GM23248 (cell line): ENCODE measurements around the gene C11orf98. TPM values are rescaled to one million over a fixed set of nuclear protein-coding genes. Genes with fewer than 3 reads are reported as not detected.

Source experiments
- DNase-seq: peaks from one replicate; pipeline ENCODE4 v3.0.0-alpha.2; 2015
- H2AFZ ChIP-seq: fragments of 200-600 bp; sonication (generic); 2 replicates; pipeline ENCODE4 v1.6.1; 2016; ENCODE audit warnings: antibody characterized with exemption
- H3F3A ChIP-seq: fragments of 200-600 bp; sonication (generic); 2 replicates; pipeline ENCODE4 v1.6.1; 2016; ENCODE audit warnings: mild to moderate bottlenecking, antibody characterized with exemption, mixed run types; ENCODE audit not compliant: insufficient read depth
- H3K27ac ChIP-seq: fragments of 200-600 bp; sonication (generic); 2 replicates; pipeline ENCODE4 v1.5.1; 2016; ENCODE audit warnings: mild to moderate bottlenecking
- H3K27me3 ChIP-seq: fragments of 200-600 bp; sonication (generic); replicated peaks from 2 replicates; pipeline ENCODE4 v1.6.1; 2016; ENCODE audit warnings: mild to moderate bottlenecking; ENCODE audit not compliant: insufficient read depth
- H3K36me3 ChIP-seq: fragments of 200-600 bp; sonication (generic); 2 replicates; pipeline ENCODE4 v1.6.1; 2016; ENCODE audit warnings: low read depth, mild to moderate bottlenecking
- H3K4me1 ChIP-seq: fragments of 200-600 bp; sonication (generic); 2 replicates; pipeline ENCODE4 v1.6.1; 2016; ENCODE audit warnings: mild to moderate bottlenecking; ENCODE audit not compliant: insufficient read depth
- H3K4me2 ChIP-seq: fragments of 200-600 bp; sonication (generic); one replicate; pipeline ENCODE4 v1.6.1; 2016; ENCODE audit warnings: mild to moderate bottlenecking; ENCODE audit not compliant: unreplicated experiment
- H3K4me3 ChIP-seq: fragments of 200-600 bp; sonication (generic); 2 replicates; pipeline ENCODE4 v1.5.1; 2016; ENCODE audit warnings: mild to moderate bottlenecking
- H3K79me2 ChIP-seq: fragments of 200-600 bp; sonication (generic); 2 replicates; pipeline ENCODE4 v1.6.1; 2016; ENCODE audit warnings: mild to moderate bottlenecking; ENCODE audit not compliant: insufficient read depth
- H3K9ac ChIP-seq: fragments of 200-600 bp; sonication (generic); 2 replicates; pipeline ENCODE4 v1.6.1; 2016; ENCODE audit warnings: mild to moderate bottlenecking
- H3K9me2 ChIP-seq: fragments of 200-600 bp; sonication (generic); 2 replicates; pipeline ENCODE4 v1.6.1; 2016; ENCODE audit warnings: mixed run types, mild to moderate bottlenecking, moderate library complexity; ENCODE audit not compliant: insufficient read depth
- H3K9me3 ChIP-seq: fragments of 200-600 bp; sonication (generic); one replicate; pipeline ENCODE4 v1.6.1; 2017; ENCODE audit warnings: low read depth
- H4K20me1 ChIP-seq: fragments of 200-600 bp; sonication (generic); 2 replicates; pipeline ENCODE4 v1.6.0; 2016; ENCODE audit not compliant: insufficient read depth
- EZH2 ChIP-seq: fragments of 200-600 bp; sonication (generic); IDR thresholded peaks from 2 replicates; pipeline ENCODE4 v1.6.1; 2018; ENCODE audit warnings: antibody characterized with exemption, mild to moderate bottlenecking; ENCODE audit not compliant: insufficient read depth, poor library complexity, severe bottlenecking
- EZH2phosphoT487 ChIP-seq: fragments of 200-600 bp; sonication (generic); IDR thresholded peaks from 2 replicates; pipeline ENCODE4 v1.6.1; 2018; ENCODE audit warnings: antibody characterized with exemption, moderate library complexity, mild to moderate bottlenecking, low read depth; ENCODE audit not compliant: insufficient read depth
- WGBS, 2 experiments: methylation state at CpG; one replicate each; pipeline ENCODE4 v1.1.6; 2015 to 2017; ENCODE audit warnings: low lambda C conversion rate in 2 of 2, low coverage in 1 of 2; ENCODE audit errors: missing lambda C conversion rate in 2 of 2; 5-methylcytosine and 5-hydroxymethylcytosine counted together
- in situ Hi-C: fragments of 300-500 bp; cut with MboI; formaldehyde crosslinking; loops from 2 replicates; pipeline ENCODE4 v1.15.0; 2020
- polyA plus RNA-seq: library from polyadenylated mRNA; unstranded; fragments of >200 nt; fragmentation: Nextera tagmentation; extraction: Ambion mirVana; gene quantifications from 2 replicates; pipeline ENCODE4 v1.2.1, GENCODE V29; 2016
- total RNA-seq: library from RNA; depleted of rRNA; stranded (reverse); fragments of >200 nt; shearing (Covaris generic); gene quantifications from 2 replicates; pipeline ENCODE4 v1.2.3, GENCODE V29; 2014

Gene C11orf98
- total and polyA plus RNA-seq, 2 experiments from 2014 or later, result 24.2 to 76.8 TPM

- DNase-seq, result peak; percentile 96
- no peaks in the 10 kb centered on the region for H3K9me2 ChIP-seq
- no peaks in the 10 kb centered on the region for H3K27me3 ChIP-seq
- peak within 1 kb of the TSS; percentile 71 for H2AFZ ChIP-seq
- H3K79me2 ChIP-seq, result peaks cover 48% of the 10 kb centered on the region
- peaks cover 23% of the 10 kb centered on the region for H3F3A ChIP-seq
- 0 to 1% methylated on average over 50 to 53 of the region's 55 CpGs for WGBS, 2 experiments
- H3K4me1 ChIP-seq, result peaks cover 10% of the 10 kb centered on the region
- peak within 1 kb of the TSS; percentile 93 for H3K9ac ChIP-seq
- H3K9me3 ChIP-seq, result no peaks in the 10 kb centered on the region
- peak within 1 kb of the TSS; percentile 98 for H3K4me2 ChIP-seq
- H3K4me3 ChIP-seq, result peak within 1 kb of the TSS; percentile 88
- H3K36me3 ChIP-seq, result peaks cover 10% of the 10 kb centered on the region; the same call in 1 of the 2 replicates
- H4K20me1 ChIP-seq, result no peaks in the 10 kb centered on the region
- TF ChIP-seq EZH2phosphoT487 (peak; percentile 80; the same call in 1 of the 2 replicates), EZH2 (no peak)
- in situ Hi-C loops, result loop anchor here (25.0 kb wide), 1 partner anchor 292 kb away; no protein-coding TSS in a partner anchor
- H3K27ac ChIP-seq, result peak within 1 kb of the TSS; percentile 82
Measured at GRCh38 chr11:62678770-62679696, 14.0 kb upstream of the C11orf98 start, which contains the start of gene UBXN1. Gene UBXN1 (minus strand): TSS chr11:62679073. CDS start chr11:62678923, 150 bp downstream.

GRCh38 chr11:62678433-62678769 is 13.4 kb upstream of the C11orf98 start:
- H4K20me1 ChIP-seq, result no peaks in the 10 kb centered on the region
- in situ Hi-C loops, result loop anchor here (25.0 kb wide), 1 partner anchor 291 kb away; no protein-coding TSS in a partner anchor
- 1 to 2% methylated on average over 9 to 15 of the region's 16 CpGs for WGBS, 2 experiments
- H3K79me2 ChIP-seq, result peaks cover 54% of the 10 kb centered on the region
- H3K27me3 ChIP-seq, result no peaks in the 10 kb centered on the region
- peak overlapping the region; percentile 71 for H2AFZ ChIP-seq
- TF ChIP-seq EZH2, result no peak
- H3K27ac ChIP-seq, result peak overlapping the region; percentile 82
- H3K4me1 ChIP-seq, result peaks cover 10% of the 10 kb centered on the region
- H3K9me3 ChIP-seq, result no peaks in the 10 kb centered on the region
- no peak for DNase-seq
- peak overlapping the region; percentile 93 for H3K9ac ChIP-seq
- no peaks in the 10 kb centered on the region for H3K9me2 ChIP-seq
- peak overlapping the region; percentile 88 for H3K4me3 ChIP-seq
- peaks cover 10% of the 10 kb centered on the region; the same call in 1 of the 2 replicates for H3K36me3 ChIP-seq
- peaks cover 25% of the 10 kb centered on the region for H3F3A ChIP-seq
- H3K4me2 ChIP-seq, result peak overlapping the region; percentile 98

GRCh38 chr11:62677714-62678113 is 12.7 kb upstream of the C11orf98 start:
- H4K20me1 ChIP-seq, result no peaks in the 10 kb centered on the region
- in situ Hi-C loops, result loop anchor here (25.0 kb wide), 1 partner anchor 290 kb away; no protein-coding TSS in a partner anchor
- 68 to 73% methylated on average over 15 of the region's 15 CpGs for WGBS, 2 experiments
- H3K9me2 ChIP-seq, result no peaks in the 10 kb centered on the region
- peak overlapping the region; percentile 82; the same call in 1 of the 2 replicates for H3K27ac ChIP-seq
- peaks cover 10% of the 10 kb centered on the region; the same call in 1 of the 2 replicates for H3K36me3 ChIP-seq
- peak overlapping the region; percentile 93 for H3K9ac ChIP-seq
- H3K9me3 ChIP-seq, result no peaks in the 10 kb centered on the region
- DNase-seq, result no peak
- H3K79me2 ChIP-seq, result peaks cover 61% of the 10 kb centered on the region
- peaks cover 32% of the 10 kb centered on the region for H3F3A ChIP-seq
- H3K4me3 ChIP-seq, result peak overlapping the region; percentile 88
- no peak overlapping the region for H2AFZ ChIP-seq
- TF ChIP-seq EZH2 (no peak), EZH2phosphoT487 (no peak)
- no peaks in the 10 kb centered on the region for H3K27me3 ChIP-seq
- peaks cover 15% of the 10 kb centered on the region for H3K4me1 ChIP-seq
- peak overlapping the region; percentile 98 for H3K4me2 ChIP-seq

GRCh38 chr11:62677156-62677555 is 12.1 kb upstream of the C11orf98 start:
- Histone ChIP-seq H3K27ac (no peak overlapping the region; the same call in 1 of the 2 replicates), H3F3A (peaks cover 34% of the 10 kb centered on the region), H3K4me1 (peaks cover 18% of the 10 kb centered on the region), H3K9ac (peak overlapping the region; percentile 93), H3K9me3 (no peaks in the 10 kb centered on the region), H3K9me2 (no peaks in the 10 kb centered on the region), H3K4me2 (no peak overlapping the region), H3K4me3 (no peak overlapping the region), H3K36me3 (peaks cover 10% of the 10 kb centered on the region; the same call in 1 of the 2 replicates), H3K27me3 (no peaks in the 10 kb centered on the region), H4K20me1 (no peaks in the 10 kb centered on the region), H3K79me2 (peaks cover 64% of the 10 kb centered on the region), H2AFZ (no peak overlapping the region)
- DNase-seq, result no peak
- TF ChIP-seq EZH2phosphoT487 (no peak), EZH2 (no peak)
- in situ Hi-C loops, result loop anchor here (25.0 kb wide), 1 partner anchor 290 kb away; no protein-coding TSS in a partner anchor
- 77% methylated on average over 6 of the region's 6 CpGs for WGBS, 2 experiments
